H1 (cell line): ENCODE measurements around the gene SCN4A. TPM values are rescaled to one million over a fixed set of nuclear protein-coding genes. Genes with fewer than 3 reads are reported as not detected.
"Not testable (repeated sequence)": the region's sequence is repeated elsewhere in the genome, so short reads cannot be mapped to it uniquely, and the experiment has no call there.

ENCODE experiments used
- CTCF ChIA-PET: fragments of 300-600 bp; sonication (Branson Sonifier 250); formaldehyde crosslinking; loops from one replicate; lab custom pipeline; 2021; ENCODE audit not compliant: partially characterized antibody; lab: Charles Lee
- POLR2A ChIA-PET: fragments of 300-600 bp; sonication (Branson Sonifier 250); formaldehyde crosslinking; loops from one replicate; lab custom pipeline; 2021; ENCODE audit warnings: inconsistent platforms; ENCODE audit not compliant: partially characterized antibody; lab: Charles Lee
- DNase-seq, 2 experiments: peaks; one replicate each; pipeline versions ENCODE4 v3.0.0 to v3.0.0-alpha.2; 2010 to 2022; ENCODE audit warnings: low spot score in 2 of 2, low read depth in 1 of 2, mixed read lengths in 1 of 2
- FAIRE-seq: peaks from 2 replicates; lab custom pipeline; 2011; peaks lifted over from hg19 to GRCh38; lab: Jason Lieb, UNC
- H2AFZ ChIP-seq: 2 replicates; pipeline ENCODE4 v1.8.1; 2012; ENCODE audit warnings: low read length, inconsistent platforms
- H2AK5ac ChIP-seq: 2 replicates; pipeline ENCODE4 v1.6.1; 2013; ENCODE audit warnings: low read depth, low read length
- H2BK120ac ChIP-seq: replicated peaks from 2 replicates; pipeline ENCODE3; 2013; ENCODE audit warnings: low read depth, low read length, inconsistent platforms
- H2BK12ac ChIP-seq: 2 replicates; pipeline ENCODE4 v1.6.1; 2013; ENCODE audit warnings: low read depth, low read length
- H2BK15ac ChIP-seq: 2 replicates; pipeline ENCODE4 v1.6.1; 2013; ENCODE audit warnings: low read length
- H2BK20ac ChIP-seq: 2 replicates; pipeline ENCODE4 v1.6.1; 2013; ENCODE audit warnings: low read length
- H2BK5ac ChIP-seq: 2 replicates; pipeline ENCODE4 v1.6.1; 2013; ENCODE audit warnings: low read depth, low read length
- H3K14ac ChIP-seq: 2 replicates; pipeline ENCODE4 v1.6.1; 2013; ENCODE audit warnings: inconsistent platforms; ENCODE audit not compliant: insufficient read length
- H3K18ac ChIP-seq: 2 replicates; pipeline ENCODE4 v1.6.1; 2013; ENCODE audit warnings: low read length; ENCODE audit errors: extremely low read depth
- H3K23ac ChIP-seq: 2 replicates; pipeline ENCODE4 v1.6.1; 2013; ENCODE audit warnings: inconsistent platforms; ENCODE audit not compliant: insufficient read length
- H3K23me2 ChIP-seq: 2 replicates; pipeline ENCODE4 v1.6.1; 2013; ENCODE audit warnings: low read depth, low read length
- H3K27ac ChIP-seq: 2 replicates; pipeline ENCODE4 v1.6.1; 2011; ENCODE audit warnings: low read depth, low read length, inconsistent platforms
- H3K27me3 ChIP-seq, 4 experiments: replicated peaks in 1 of 4; 1 replicate in 1 of 4; 2 replicates in 3 of 4; pipeline versions ENCODE4 v1.6.1 to v1.8.1; 2011 to 2013; ENCODE audit warnings: low read length in 3 of 4, mild to moderate bottlenecking in 3 of 4, inconsistent platforms in 2 of 4, mixed read lengths in 2 of 4, moderate library complexity in 1 of 4; ENCODE audit not compliant: control insufficient read depth in 3 of 4, insufficient read depth in 3 of 4; ENCODE audit errors: extremely low read depth in 1 of 4
- H3K36me3 ChIP-seq, 4 experiments: 2 replicates each; pipeline versions ENCODE4 v1.6.1 to v1.8.1; 2011 to 2013; ENCODE audit warnings: mild to moderate bottlenecking in 4 of 4, low read length in 3 of 4, moderate library complexity in 2 of 4, control low read depth in 1 of 4, inconsistent platforms in 1 of 4; ENCODE audit not compliant: insufficient read depth in 4 of 4, control insufficient read depth in 2 of 4
- H3K4ac ChIP-seq: replicated peaks from 2 replicates; pipeline ENCODE3; 2013; ENCODE audit warnings: low read length, low read depth, mixed read lengths, inconsistent platforms; ENCODE audit not compliant: insufficient read length
- H3K4me1 ChIP-seq, 4 experiments: replicated peaks in 1 of 4; 1 replicate in 1 of 4; 2 replicates in 3 of 4; pipeline versions ENCODE4 v1.6.1 to v1.8.1; 2011 to 2013; ENCODE audit warnings: low read length in 3 of 4, inconsistent platforms in 2 of 4, mixed read lengths in 1 of 4; ENCODE audit not compliant: insufficient read depth in 4 of 4, control insufficient read depth in 3 of 4
- H3K4me2 ChIP-seq, 2 experiments: 2 replicates each; pipeline versions ENCODE4 v1.6.1 to v1.8.1; 2011 to 2013; ENCODE audit warnings: low read depth in 2 of 2, low read length in 2 of 2, control low read depth in 1 of 2, inconsistent platforms in 1 of 2, mild to moderate bottlenecking in 1 of 2; ENCODE audit not compliant: insufficient read depth in 1 of 2
- H3K4me3 ChIP-seq, 4 experiments: fragments of 200-600, 300-600 bp in 1 of 4; sonication (generic), shearing (Covaris generic), sonication (Bioruptor Twin) in 1 of 4; 2 replicates each; pipeline versions ENCODE4 v1.5.1 to v1.8.1; 2011 to 2016; ENCODE audit warnings: low read length in 4 of 4, low read depth in 3 of 4, control low read depth in 2 of 4, inconsistent platforms in 2 of 4, mild to moderate bottlenecking in 2 of 4, mixed read lengths in 1 of 4, moderate library complexity in 1 of 4; ENCODE audit not compliant: insufficient read depth in 2 of 4; ENCODE audit errors: extremely low read depth in 1 of 4
- H3K56ac ChIP-seq: replicated peaks from 2 replicates; pipeline ENCODE3; 2013; ENCODE audit warnings: low read depth, mild to moderate bottlenecking, mixed read lengths, low read length, inconsistent platforms; ENCODE audit not compliant: insufficient read length
- H3K79me1 ChIP-seq: 2 replicates; pipeline ENCODE4 v1.6.1; 2013; ENCODE audit warnings: low read depth, low read length, control low read depth
- H3K79me2 ChIP-seq, 2 experiments: 2 replicates each; pipeline versions ENCODE4 v1.6.1 to v1.8.1; 2012 to 2013; ENCODE audit warnings: low read length in 2 of 2, mild to moderate bottlenecking in 2 of 2, inconsistent platforms in 1 of 2; ENCODE audit not compliant: insufficient read depth in 2 of 2, control insufficient read depth in 1 of 2
- H3K9ac ChIP-seq, 4 experiments: replicated peaks in 1 of 4; 1 replicate in 1 of 4; 2 replicates in 3 of 4; pipeline versions ENCODE4 v1.6.1 to v1.8.1; 2011 to 2013; ENCODE audit warnings: low read depth in 3 of 4, low read length in 3 of 4, control low read depth in 2 of 4, mild to moderate bottlenecking in 2 of 4, moderate library complexity in 2 of 4, inconsistent platforms in 1 of 4; ENCODE audit errors: extremely low read depth in 1 of 4
- H3K9me3 ChIP-seq, 2 experiments: 2 replicates each; pipeline versions ENCODE4 v1.6.1 to v1.8.1; 2012 to 2013; ENCODE audit warnings: mild to moderate bottlenecking in 2 of 2, moderate library complexity in 2 of 2, control low read depth in 1 of 2, inconsistent platforms in 1 of 2, low read depth in 1 of 2, low read length in 1 of 2, mixed read lengths in 1 of 2; ENCODE audit not compliant: insufficient read depth in 2 of 2
- H4K20me1 ChIP-seq, 2 experiments: replicated peaks in 1 of 2; 2 replicates each; pipeline versions ENCODE3 to v1.8.1; 2011 to 2013; ENCODE audit warnings: inconsistent platforms in 2 of 2, low read length in 2 of 2, mild to moderate bottlenecking in 1 of 2; ENCODE audit not compliant: insufficient read depth in 2 of 2, control insufficient read depth in 1 of 2
- H4K5ac ChIP-seq: 2 replicates; pipeline ENCODE4 v1.6.1; 2013; ENCODE audit warnings: low read length, low read depth, mixed read lengths, inconsistent platforms; ENCODE audit not compliant: insufficient read length
- H4K8ac ChIP-seq: 2 replicates; pipeline ENCODE4 v1.8.0; 2013; ENCODE audit warnings: mild to moderate bottlenecking, moderate library complexity, low read length, inconsistent platforms; ENCODE audit not compliant: insufficient read depth; ENCODE audit errors: extremely low read depth
- H4K91ac ChIP-seq: replicated peaks from 2 replicates; pipeline ENCODE3; 2013; ENCODE audit warnings: low read length, mixed read lengths, inconsistent platforms; ENCODE audit not compliant: insufficient read length
- WGBS, 2 experiments: shearing (Covaris generic) in 1 of 2; methylation state at CpG; one replicate each; pipeline versions ENCODE4 v1.1.6 to v1.1.7; 2013 to 2015; ENCODE audit warnings: low lambda C conversion rate in 2 of 2, mixed read lengths in 2 of 2, inconsistent platforms in 1 of 2, low coverage in 1 of 2, missing lambda C conversion rate in 1 of 2; ENCODE audit not compliant: insufficient replicate concordance in 2 of 2, insufficient coverage in 1 of 2, insufficient read length in 1 of 2; ENCODE audit errors: extremely low coverage in 1 of 2, missing lambda C conversion rate in 1 of 2; 5-methylcytosine and 5-hydroxymethylcytosine counted together
- polyA plus RNA-seq, 7 experiments: library from polyadenylated mRNA; depleted of rRNA in 3 of 7; stranded (reverse) in 5 of 7; unstranded in 2 of 7; fragments of >200 nt in 5 of 7; fragments of 200-250 nt in 2 of 7; gene quantifications; 1 replicate in 5 of 7; 2 replicates in 1 of 7; 4 replicates in 1 of 7; pipeline versions ENCODE4 v1.2.1 to v1.2.3, GENCODE V29; 2011 to 2013; ENCODE audit warnings: missing spikeins in 2 of 7, mixed read lengths in 2 of 7
- total RNA-seq: library from RNA; stranded (reverse); fragmentation: NEBNext Ultra II Directional; extraction: Animal tissue kit (Norgen Biotek cat#: 25700); gene quantifications from 2 replicates; pipeline ENCODE4 v1.2.1, GENCODE V29; 2021

SCN4A gene
- total and polyA plus RNA-seq, 2 of the 8 experiments (the other 6 are each of a cell fraction or from before 2014, with no cell fraction given) = 5.0 to 8.5 TPM

DNA sequence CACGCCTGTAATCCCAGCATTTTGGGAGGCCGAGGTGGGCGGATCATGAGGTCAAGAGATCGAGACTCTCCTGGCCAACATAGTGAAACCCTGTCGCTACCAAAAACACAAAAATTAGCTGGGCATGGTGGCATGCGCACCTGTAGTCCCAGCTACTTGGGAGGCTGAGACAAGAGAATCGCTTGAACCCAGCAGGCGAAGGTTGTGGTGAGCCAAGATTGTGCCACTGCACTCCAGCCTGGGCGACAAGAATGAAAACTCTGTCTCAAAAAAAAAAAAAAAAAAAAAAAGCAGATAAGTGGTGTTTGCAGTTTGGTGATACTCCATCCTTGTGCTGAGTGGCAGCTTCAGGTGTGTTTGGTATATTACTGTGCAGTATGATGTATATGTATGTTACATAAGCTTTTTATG, 46.8 kb upstream of the SCN4A start:
- H3K23me2 ChIP-seq, H3K27me3 ChIP-seq, H4K8ac ChIP-seq, H3K36me3 ChIP-seq, H3K23ac ChIP-seq, H3K4me1 ChIP-seq, H3K9ac ChIP-seq, H3K4me3 ChIP-seq, H3K14ac ChIP-seq, H4K20me1 ChIP-seq, H2AK5ac ChIP-seq, H3K79me1 ChIP-seq, H3K56ac ChIP-seq, FAIRE-seq, H3K9me3 ChIP-seq, H3K79me2 ChIP-seq, H2BK12ac ChIP-seq, H3K4ac ChIP-seq, H2BK20ac ChIP-seq, H4K91ac ChIP-seq, H2AFZ ChIP-seq, H3K27ac ChIP-seq, H2BK120ac ChIP-seq, H2BK15ac ChIP-seq, H4K5ac ChIP-seq, H2BK5ac ChIP-seq: not testable (repeated sequence)
- ChIA-PET POLR2A (interaction anchor here (1.8 kb wide), 1 partner anchor 126 kb away, joined by 8 read pairs; no protein-coding TSS in a partner anchor), CTCF (interaction anchor here (0.6 to 3.2 kb wide), 13 partner anchors 10 to 302 kb away, joined by 3 to 19 read pairs (median 4); partner anchors contain the start of gene GH1)
- Histone ChIP-seq H3K4me2 (0 out of 4 replicates have a peak overlapping the region, but pooled peaks of 1 of the 2 experiments have one; percentile 30), H3K18ac (0 out of 2 replicates have a peak overlapping the region, but pooled peaks have one; percentile 68)
- 67% methylated on average over 8 of the region's 9 CpGs; no CpG with 5 or more reads in 1 of the 2 experiments for WGBS, 2 experiments
- DNase-seq = peak in 1 of 2 experiments; percentile 13
